Amygdala (tissue), 56 donors: ENCODE data around the gene LHFPL3.
A peak's percentile ranks its signal among the peaks of the same experiment; 100 is the strongest.
"Not testable (repeated sequence)": the region's sequence is repeated elsewhere in the genome, so short reads cannot be mapped to it uniquely, and the experiment has no call there.

Experiments
- DNase-seq, 56 donors: peaks; one replicate each; lab custom pipeline; 2025; lab: John Stamatoyannopoulos, UW

The LHFPL3 gene

GRCh38 chr7:104563350-104563901 lies 235.0 kb downstream of the LHFPL3 start:
- not testable (repeated sequence) for DNase-seq

GRCh38 chr7:104569751-104570150 lies 241.3 kb downstream of the LHFPL3 start:
- no peak for DNase-seq

GRCh38 chr7:104572554-104572953 lies 244.2 kb downstream of the LHFPL3 start:
- DNase-seq: no peak

- DNase-seq: no peak
Observed at GRCh38 chr7:104584620-104585019, 256.2 kb downstream of the LHFPL3 start.

DNA sequence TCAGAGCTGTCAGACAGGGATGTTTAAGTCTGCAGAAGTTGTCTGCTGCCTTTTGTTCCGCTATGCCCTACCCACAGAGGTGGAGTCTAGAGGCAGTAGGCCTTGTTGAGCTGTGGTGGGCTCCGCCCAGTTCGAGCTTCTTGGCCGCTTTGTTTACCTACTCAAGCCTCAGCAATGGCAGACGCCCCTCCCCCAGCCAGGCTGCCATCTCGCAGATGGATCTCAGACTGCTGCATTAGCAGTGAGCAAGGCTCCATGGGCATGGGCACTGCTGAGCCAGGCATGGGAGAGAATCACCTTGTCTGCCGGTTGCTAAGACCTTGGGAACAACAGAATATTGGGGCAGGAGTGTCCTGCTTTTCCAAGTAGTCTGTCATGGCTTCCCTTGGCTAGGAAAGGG lies 267.2 kb downstream of the LHFPL3 start:
- not testable (repeated sequence) for DNase-seq

GRCh38 chr7:104603957-104604356 lies 275.6 kb downstream of the LHFPL3 start:
- no peak for DNase-seq

DNA sequence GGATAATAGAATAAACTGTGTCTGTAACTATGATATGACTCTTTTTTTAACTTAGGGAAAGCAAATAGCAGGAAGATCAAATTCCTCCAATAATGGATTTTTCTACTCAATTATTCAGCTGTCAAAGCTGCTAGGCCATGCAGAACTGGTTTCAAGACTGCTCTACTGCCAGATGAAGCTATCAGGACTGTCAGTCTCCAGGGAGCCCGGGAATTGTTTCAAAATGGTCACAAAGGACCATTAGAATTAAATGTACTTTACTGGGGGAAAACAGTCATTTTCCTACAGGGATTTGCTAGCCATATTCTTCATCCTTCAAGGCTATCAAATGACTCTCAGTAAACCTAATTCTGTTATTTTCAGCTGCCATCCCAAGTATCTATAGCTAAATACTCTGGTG lies 276.3 kb downstream of the LHFPL3 start:
- no peak for DNase-seq

DNA sequence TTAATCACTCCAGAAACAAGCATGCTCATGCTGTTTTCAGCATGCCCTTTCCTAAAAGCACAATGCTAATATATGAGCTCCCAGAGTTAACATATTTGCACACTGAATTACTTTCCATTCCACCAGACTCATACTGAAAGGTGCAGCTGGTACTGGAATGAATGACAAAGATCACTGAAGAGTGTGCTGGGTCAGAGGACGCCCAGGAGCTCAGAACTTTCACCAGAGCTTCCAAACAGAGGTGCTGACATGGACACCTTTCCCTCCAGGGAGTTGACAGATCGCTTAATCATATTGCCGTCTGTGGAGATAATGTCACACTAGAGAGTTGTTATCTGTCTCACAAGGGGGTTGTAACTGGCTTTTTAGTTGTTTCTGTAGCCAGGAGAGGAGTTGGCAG lies 292.9 kb downstream of the LHFPL3 start:
- DNase-seq: no peak

DNA sequence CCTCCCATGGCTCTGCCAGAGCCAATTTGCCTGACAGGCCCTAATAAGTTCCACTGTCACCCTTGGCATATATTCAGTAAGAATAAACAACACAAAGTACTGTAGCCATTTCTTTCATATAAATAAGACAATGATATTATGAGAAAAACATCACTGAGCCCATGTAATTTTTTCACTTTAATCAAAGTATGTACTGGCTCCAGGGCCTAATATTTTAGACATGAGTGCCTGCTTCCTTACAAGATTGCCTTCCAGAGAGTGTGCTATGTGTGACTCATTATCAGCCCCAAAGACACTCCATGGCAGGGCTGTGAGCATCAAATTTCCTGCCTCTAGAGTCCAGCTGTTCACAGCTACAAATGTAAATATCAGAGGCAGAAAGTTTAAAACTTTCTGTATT lies 297.6 kb downstream of the LHFPL3 start:
- DNase-seq: no peak

DNA sequence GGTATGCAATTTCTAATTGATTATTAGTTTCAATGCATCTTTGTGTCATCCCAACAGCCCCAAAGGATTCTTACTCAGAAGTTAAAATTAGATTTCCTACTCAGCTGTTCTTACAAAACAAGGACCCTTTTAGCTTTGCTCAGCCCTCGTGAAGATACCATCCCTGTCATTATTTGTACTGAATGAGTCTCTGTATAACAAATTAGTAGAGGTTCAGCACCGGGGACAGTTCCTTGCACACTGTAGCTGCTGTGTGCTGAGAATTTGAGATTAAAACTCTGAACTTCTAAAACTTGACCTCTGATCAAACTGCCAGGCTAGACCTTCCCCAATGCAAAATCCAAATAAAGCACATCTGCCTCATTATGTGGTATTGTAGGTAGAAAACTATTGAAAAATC lies 299.1 kb downstream of the LHFPL3 start:
- DNase-seq: peak in 4 of 56 donors; percentile 2 to 55 (median 9)

GRCh38 chr7:104628017-104628416 lies 299.6 kb downstream of the LHFPL3 start:
- no peak for DNase-seq

GRCh38 chr7:104629408-104629807 lies 301.0 kb downstream of the LHFPL3 start:
- no peak for DNase-seq

- no peak for DNase-seq
Observed at GRCh38 chr7:104640506-104640905, 312.1 kb downstream of the LHFPL3 start.

DNA sequence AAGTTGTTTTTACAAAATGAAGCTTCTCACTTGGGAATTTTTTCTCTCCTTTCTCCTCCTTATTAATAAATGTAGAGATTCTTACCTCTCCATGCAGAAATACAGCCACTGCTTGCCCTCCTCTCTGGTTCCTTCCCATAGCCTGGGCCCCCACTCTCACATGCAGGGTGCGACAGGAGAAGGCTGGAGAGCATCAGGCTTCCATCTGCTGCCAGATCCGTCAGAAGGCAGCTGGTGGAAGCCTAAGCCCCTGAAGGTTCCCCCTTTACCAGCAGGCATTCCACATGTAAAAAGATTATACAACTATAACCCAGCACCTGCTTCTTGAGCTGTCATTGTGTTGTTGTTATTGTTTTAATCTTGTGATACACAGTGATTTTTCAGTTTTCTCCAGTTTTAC lies 314.2 kb downstream of the LHFPL3 start:
- no peak for DNase-seq

DNA sequence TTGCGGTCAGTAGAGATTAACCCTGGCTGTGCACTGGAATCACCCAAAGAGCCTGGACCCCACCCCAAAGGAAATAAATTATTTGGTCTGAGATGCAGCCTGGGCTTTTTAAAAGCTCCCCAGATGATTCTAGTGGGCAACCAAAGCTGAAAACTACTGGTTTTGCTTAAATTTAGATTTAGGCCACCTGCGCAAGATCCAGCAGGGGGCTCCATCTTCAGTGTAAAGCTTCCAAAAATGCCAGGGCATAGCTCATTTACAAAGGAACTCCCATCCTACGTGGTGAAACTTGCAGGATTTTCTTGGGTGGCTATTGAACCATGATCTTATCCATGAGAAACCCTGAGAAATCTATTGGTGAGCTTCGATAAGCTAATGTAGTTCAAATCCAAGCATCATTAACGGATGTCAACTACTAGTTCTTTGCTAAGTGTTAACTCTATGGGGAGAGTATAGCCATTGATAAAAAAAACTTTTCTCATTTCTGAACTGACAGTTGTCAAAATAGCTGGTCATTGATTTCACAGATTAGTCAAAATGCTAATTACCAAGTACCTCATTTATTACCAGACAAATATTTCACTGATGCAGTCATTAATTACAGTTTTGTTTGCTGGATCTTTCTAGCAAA lies 315.3 kb downstream of the LHFPL3 start:
- DNase-seq: peak in 1 of 56 donors; percentile 1

DNA sequence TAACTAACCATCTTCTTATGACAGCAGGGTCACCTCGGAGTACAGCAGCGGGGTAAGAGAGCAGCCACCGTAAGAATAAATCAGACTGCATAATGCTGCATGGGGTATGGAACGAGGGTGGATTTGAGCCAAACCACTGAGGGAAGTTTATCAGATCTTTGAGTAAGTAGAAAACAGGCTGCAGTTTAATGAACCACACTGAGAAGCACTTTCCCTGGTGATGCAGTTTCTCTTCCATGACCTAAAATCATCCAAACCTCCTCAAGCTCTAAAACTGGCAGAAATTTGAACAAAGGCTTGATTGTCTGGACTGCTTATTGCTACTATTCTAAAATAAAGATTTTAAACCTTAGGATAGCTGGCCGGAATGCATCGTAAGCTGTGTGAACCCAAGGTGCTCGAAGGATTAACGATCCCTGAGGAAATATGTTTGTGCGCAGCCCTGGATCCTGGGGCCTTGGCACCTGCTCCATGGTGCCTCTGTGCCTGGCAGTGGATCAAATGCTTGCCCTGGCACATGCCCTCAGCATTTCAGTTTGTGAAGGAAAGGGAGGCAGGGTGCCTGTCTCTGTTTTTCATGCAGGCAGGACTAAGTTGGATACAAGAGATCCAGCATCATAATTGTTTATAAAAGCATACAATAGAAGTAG lies 322.7 kb downstream of the LHFPL3 start:
- peak in 18 of 56 donors; percentile 1 to 40 (median 7) for DNase-seq

- DNase-seq: no peak
Observed at GRCh38 chr7:104652434-104652833, 324.0 kb downstream of the LHFPL3 start.

GRCh38 chr7:104652865-104653264 lies 324.5 kb downstream of the LHFPL3 start:
- no peak for DNase-seq

DNA sequence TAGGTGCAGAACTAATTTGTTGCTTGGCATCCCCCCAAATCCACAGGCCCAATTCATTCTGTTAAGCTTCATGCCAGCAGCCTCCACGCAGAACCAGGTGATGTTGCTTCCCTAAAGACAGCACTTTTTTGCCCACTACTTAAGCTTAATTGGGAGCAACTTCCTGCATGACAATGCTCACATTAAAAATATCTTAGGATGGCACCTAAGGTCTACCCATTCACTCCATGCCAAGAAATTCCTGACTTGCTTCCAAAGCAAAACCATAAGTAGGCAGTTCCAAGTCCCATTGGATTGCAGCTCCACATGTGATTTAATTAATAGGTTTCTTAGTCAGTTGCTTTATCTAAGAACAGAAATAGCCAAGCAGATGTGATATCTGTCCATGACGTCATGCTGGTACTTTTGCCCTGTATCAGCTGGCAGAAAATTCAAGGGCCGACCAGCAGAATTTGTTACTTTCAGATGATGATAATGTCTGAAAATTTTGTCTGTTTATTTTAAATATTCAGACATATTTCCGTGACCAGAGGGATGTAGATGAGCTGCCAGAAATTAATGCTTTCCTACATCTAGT lies 325.5 kb downstream of the LHFPL3 start:
- DNase-seq: peak in 1 of 56 donors; percentile 9

GRCh38 chr7:104655592-104655991 lies 327.2 kb downstream of the LHFPL3 start:
- no peak for DNase-seq

DNA sequence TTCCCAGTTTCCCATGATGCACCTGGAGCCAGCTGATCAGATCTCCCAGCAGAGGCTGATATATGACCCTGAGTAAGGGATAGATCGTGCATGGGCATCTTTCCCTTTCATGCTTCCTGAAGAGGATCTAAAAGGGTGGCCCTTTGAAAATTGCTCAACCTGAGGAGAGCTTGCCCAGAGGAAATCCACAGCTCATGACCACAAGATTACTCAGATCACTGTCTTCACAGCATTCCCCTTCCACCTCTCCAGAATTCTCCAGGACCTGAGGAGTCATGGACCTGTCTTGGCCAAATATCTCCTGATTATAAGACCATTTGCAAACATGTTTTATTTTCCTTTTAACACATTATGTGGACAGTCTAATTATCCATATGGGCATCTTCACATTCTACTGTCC lies 328.1 kb downstream of the LHFPL3 start:
- DNase-seq: no peak

DNA sequence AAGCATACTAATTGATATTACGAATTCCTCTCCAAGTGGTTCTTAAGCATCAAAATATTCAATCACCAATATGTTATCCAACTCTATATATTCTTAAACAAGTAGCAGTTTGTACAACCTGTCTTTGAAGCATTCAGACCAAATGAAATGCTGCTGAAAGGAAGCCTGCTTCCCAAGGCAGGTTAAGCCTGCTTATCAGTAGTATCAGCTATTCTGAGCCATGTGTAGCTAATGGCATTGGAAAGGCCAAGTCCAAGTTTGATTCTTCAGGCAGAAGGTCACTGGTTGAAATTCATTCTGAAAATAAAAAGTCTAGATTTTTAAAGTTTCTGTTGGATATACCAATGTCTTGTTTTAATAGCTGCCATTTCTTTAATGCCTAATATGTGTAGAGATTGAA lies 328.7 kb downstream of the LHFPL3 start:
- no peak for DNase-seq
